ENCODE measurements around the gene IGFLR1. TPM values are rescaled to one million over a fixed set of nuclear protein-coding genes. Genes with fewer than 3 reads are reported as not detected.

The IGFLR1 gene
- total RNA-seq, 1 donor from 2014 or later, result 2.4 TPM

GRCh38 chr19:35752746-35753350, 10.6 kb upstream of the IGFLR1 start:
- H3K4me1 Mint-ChIP-seq (ENCODE audit: low read depth, unreplicated experiment), result peaks cover 27% of the 10 kb centered on the region
- FAIRE-seq (no peak), DNase-seq (ENCODE audit: low read depth) (no peak)
- H3K4me3 ChIP-seq (ENCODE audit: insufficient read depth, low read depth, low read length), result no peak overlapping the region
- no peaks in the 10 kb centered on the region for H3K9me3 Mint-ChIP-seq (ENCODE audit: unreplicated experiment)
- H3K27me3 Mint-ChIP-seq (ENCODE audit: low read depth, unreplicated experiment), result peaks cover 2% of the 10 kb centered on the region
- no peak overlapping the region for H3K27ac Mint-ChIP-seq (ENCODE audit: unreplicated experiment)
- no peak overlapping the region for H2AFZ ChIP-seq (ENCODE audit: low read depth, low read length)
- H3K4me2 ChIP-seq (ENCODE audit: low read length), result no peak overlapping the region
- peaks cover 35% of the 10 kb centered on the region for H3K79me2 ChIP-seq (ENCODE audit: insufficient read depth, low read length)
- TF ChIP-seq EZH2 (IDR thresholded peaks at IDR 0.05; ENCODE audit: insufficient read depth, low read length) (no peak), CTCF (IDR thresholded peaks at IDR 0.05; ENCODE audit: insufficient read depth, low read depth, low read length) (no peak)
- H4K20me1 ChIP-seq (ENCODE audit: insufficient read depth, low read length), result peaks cover 15% of the 10 kb centered on the region
- no peaks in the 10 kb centered on the region for H3K9me3 ChIP-seq (ENCODE audit: insufficient read depth, low read depth, low read length)
- H3K27me3 ChIP-seq (ENCODE audit: insufficient read depth, low read length), result no peaks in the 10 kb centered on the region
- no peak overlapping the region for H3K4me3 Mint-ChIP-seq (ENCODE audit: unreplicated experiment)
- no peak overlapping the region for H3K27ac ChIP-seq (ENCODE audit: low read depth, low read length)
- H3K9ac ChIP-seq (ENCODE audit: low read length), result no peak overlapping the region
- H3K36me3 Mint-ChIP-seq (ENCODE audit: low read depth, unreplicated experiment), result peaks cover 19% of the 10 kb centered on the region
- H3K4me1 ChIP-seq (ENCODE audit: insufficient read depth, low read length), result peaks cover 30% of the 10 kb centered on the region
- H3K36me3 ChIP-seq (ENCODE audit: insufficient read depth, low read length), result peaks cover 5% of the 10 kb centered on the region

- Histone ChIP-seq H3K4me1 (ENCODE audit: insufficient read depth, low read length) (peaks cover 24% of the 10 kb centered on the region), H3K27ac (ENCODE audit: low read depth, low read length) (no peak overlapping the region), H3K9ac (ENCODE audit: low read length) (no peak overlapping the region), H4K20me1 (ENCODE audit: insufficient read depth, low read length) (peaks cover 15% of the 10 kb centered on the region), H3K4me3 (ENCODE audit: insufficient read depth, low read depth, low read length) (no peak overlapping the region), H3K27me3 (ENCODE audit: insufficient read depth, low read length) (no peaks in the 10 kb centered on the region), H3K9me3 (ENCODE audit: insufficient read depth, low read depth, low read length) (no peaks in the 10 kb centered on the region), H3K4me2 (ENCODE audit: low read length) (no peak overlapping the region), H2AFZ (ENCODE audit: low read depth, low read length) (no peak overlapping the region), H3K36me3 (ENCODE audit: insufficient read depth, low read length) (peaks cover 5% of the 10 kb centered on the region), H3K79me2 (ENCODE audit: insufficient read depth, low read length) (peaks cover 40% of the 10 kb centered on the region)
- TF ChIP-seq EZH2 (IDR thresholded peaks at IDR 0.05; ENCODE audit: insufficient read depth, low read length), result no peak
- TF ChIP-seq CTCF (IDR thresholded peaks at IDR 0.05; ENCODE audit: insufficient read depth, low read depth, low read length), result no peak
- Mint-ChIP-seq H3K4me1 (ENCODE audit: low read depth, unreplicated experiment) (peaks cover 28% of the 10 kb centered on the region), H3K9me3 (ENCODE audit: unreplicated experiment) (no peaks in the 10 kb centered on the region), H3K27ac (ENCODE audit: unreplicated experiment) (no peak overlapping the region), H3K36me3 (ENCODE audit: low read depth, unreplicated experiment) (peaks cover 21% of the 10 kb centered on the region), H3K27me3 (ENCODE audit: low read depth, unreplicated experiment) (peaks cover 2% of the 10 kb centered on the region), H3K4me3 (ENCODE audit: unreplicated experiment) (no peak overlapping the region)
- DNase-seq (ENCODE audit: low read depth) (no peak), FAIRE-seq (no peak)
Measured at GRCh38 chr19:35751839-35752745, 9.8 kb upstream of the IGFLR1 start.

Data from astrocyte (in vitro differentiated cells and primary cell).